T-helper 2 cell treated with Interferon-gamma antibody and Interleukin-4, amounts not matched to agents 5 μg/mL and 100 μg/mL, for 36 hours (primary cell): ENCODE measurements around the gene TBC1D26.
"Not testable (repeated sequence)": the region's sequence is repeated elsewhere in the genome, so short reads cannot be mapped to it uniquely, and the experiment has no call there.

Experiments used
- DNase-seq: peaks from one replicate; pipeline ENCODE4 v3.0.0; 2021; ENCODE audit warnings: low spot score
- H3K27ac Mint-ChIP-seq: one replicate; pipeline ENCODE4 v1.8.0; 2021; ENCODE audit warnings: mild to moderate bottlenecking, mixed read lengths
- H3K27me3 Mint-ChIP-seq: one replicate; pipeline ENCODE4 v1.8.0; 2021; ENCODE audit warnings: low read depth, mixed read lengths
- H3K36me3 Mint-ChIP-seq: one replicate; pipeline ENCODE4 v1.8.0; 2021; ENCODE audit warnings: low read depth, mixed read lengths
- H3K4me1 Mint-ChIP-seq: one replicate; pipeline ENCODE4 v1.8.0; 2021; ENCODE audit warnings: low read depth, mixed read lengths
- H3K4me3 Mint-ChIP-seq: one replicate; pipeline ENCODE4 v1.8.0; 2022; ENCODE audit warnings: mild to moderate bottlenecking, moderate library complexity, mixed read lengths
- H3K9me3 Mint-ChIP-seq: one replicate; pipeline ENCODE4 v1.8.0; 2021; ENCODE audit warnings: mixed read lengths

The TBC1D26 gene

DNA sequence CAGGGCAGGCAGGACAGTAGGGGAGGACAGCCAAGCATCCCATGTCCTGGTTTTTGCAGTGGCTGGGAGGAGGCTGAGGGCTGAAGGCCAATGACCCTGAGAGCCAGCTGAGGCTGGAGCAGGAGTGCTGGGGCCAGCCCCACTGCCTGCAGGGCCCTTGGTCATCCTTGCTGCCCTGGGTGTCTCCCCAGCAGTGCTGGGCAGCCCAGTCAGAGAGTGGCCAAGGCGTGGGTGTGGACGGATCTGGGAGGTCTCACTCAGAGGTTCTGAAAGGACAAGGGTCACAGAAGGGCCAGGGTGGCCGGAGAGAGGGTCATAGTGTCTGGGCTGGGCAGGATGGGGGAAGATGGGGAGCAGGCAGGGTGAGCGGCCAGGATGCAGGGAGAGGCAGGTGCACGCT is 4.5 kb downstream of the TBC1D26 start:
- H3K9me3 Mint-ChIP-seq, DNase-seq, H3K36me3 Mint-ChIP-seq, H3K4me1 Mint-ChIP-seq, H3K27me3 Mint-ChIP-seq, H3K4me3 Mint-ChIP-seq: not testable (repeated sequence)
- H3K27ac Mint-ChIP-seq, result peak overlapping the region; percentile 60

DNA sequence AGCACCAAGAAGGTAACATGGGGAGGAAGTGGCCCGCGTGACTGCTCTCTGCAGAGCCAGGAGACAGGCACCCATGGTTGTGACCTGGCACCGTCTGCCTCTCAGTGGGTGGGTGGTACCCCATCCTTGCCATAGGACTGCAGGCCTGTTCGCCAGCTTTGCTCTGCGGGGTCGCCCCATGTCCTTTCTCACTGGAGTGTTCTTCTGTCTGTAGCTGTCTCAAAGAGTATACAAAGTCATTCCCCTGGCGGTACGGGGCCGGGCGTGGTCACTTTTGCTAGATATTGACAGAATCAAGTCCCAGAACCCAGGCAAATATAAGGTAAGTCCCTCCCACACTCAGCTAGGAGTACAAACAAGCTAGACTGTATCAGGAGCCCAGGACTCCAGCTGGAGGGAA is 6.0 kb downstream of the TBC1D26 start:
- Mint-ChIP-seq H3K9me3 (no peaks in the 10 kb centered on the region), H3K27me3 (peaks cover 3% of the 10 kb centered on the region), H3K4me1 (no peaks in the 10 kb centered on the region), H3K27ac (no peak overlapping the region), H3K36me3 (no peaks in the 10 kb centered on the region), H3K4me3 (no peak overlapping the region)
- DNase-seq, result no peak

DNA sequence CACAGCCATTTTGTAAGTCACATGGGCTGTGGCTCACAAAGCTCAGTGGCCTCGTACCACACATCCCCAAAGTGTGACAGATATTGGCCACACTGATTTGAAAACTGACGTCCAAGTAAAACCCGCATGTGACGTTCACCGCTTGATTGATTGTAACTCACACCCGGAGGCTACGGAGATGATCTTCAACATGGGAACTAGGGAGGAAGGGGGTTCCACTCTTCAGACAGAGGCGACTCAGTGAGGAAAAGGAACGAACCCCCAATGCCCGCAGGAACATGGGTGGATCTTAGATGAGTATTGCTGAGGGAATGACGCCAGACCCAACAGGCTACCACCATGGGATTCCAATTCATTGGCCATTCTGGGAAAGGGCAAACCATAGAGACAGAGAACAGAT is 7.2 kb downstream of the TBC1D26 start:
- not testable (repeated sequence) for H3K36me3 Mint-ChIP-seq, H3K4me1 Mint-ChIP-seq, H3K9me3 Mint-ChIP-seq, H3K4me3 Mint-ChIP-seq, H3K27ac Mint-ChIP-seq, H3K27me3 Mint-ChIP-seq, DNase-seq

DNA sequence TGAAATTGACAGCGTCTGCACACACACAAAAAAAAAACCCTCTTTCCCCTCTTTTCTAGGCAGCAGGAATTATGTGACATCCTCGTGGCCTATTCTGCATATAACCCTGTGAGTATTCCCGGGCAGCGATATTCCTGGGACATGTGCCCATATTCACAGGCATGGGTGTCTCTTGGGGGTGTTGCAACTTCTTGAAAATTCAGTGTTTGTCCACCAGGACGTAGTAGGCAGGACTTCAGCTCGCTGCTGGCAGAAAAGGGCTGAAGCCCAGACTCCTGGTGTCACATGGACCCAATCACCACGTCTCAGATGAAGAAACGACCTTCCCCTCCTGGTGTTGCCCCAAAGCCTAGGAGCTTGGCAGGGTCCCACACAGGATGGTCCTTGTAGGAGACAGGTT is 8.0 kb downstream of the TBC1D26 start:
- not testable (repeated sequence) for H3K4me3 Mint-ChIP-seq, H3K27me3 Mint-ChIP-seq, DNase-seq, H3K36me3 Mint-ChIP-seq, H3K4me1 Mint-ChIP-seq, H3K9me3 Mint-ChIP-seq, H3K27ac Mint-ChIP-seq

DNA sequence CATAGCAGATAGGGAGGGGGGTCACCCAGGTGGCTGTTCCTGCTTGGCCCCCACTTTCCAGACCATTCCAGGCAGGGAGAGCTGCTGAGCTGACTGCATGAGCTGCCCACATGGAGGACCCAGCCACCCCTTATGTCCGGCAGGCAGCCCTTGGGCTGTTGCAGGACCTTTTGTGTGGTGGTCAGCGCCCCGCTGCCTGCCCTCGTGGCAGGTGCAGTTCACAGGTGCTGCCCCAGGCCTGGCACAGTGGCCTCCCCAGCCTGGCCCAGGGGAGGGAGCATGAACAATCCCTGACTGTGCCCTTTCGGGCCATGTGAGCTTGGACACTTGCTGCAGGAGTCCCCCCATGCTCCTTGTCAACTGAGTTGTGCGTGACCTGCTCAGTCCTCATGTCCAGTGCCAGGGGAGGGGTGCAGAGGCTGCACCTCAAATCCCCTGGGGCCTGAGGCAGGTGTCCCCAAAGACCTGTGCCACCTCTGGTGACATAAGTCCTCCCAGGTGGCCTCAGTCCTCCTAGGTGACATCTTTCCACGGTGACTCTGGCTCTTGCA is 8.6 kb downstream of the TBC1D26 start:
- no peaks in the 10 kb centered on the region for H3K4me1 Mint-ChIP-seq
- H3K9me3 Mint-ChIP-seq, result no peaks in the 10 kb centered on the region
- no peak overlapping the region for H3K4me3 Mint-ChIP-seq
- H3K27me3 Mint-ChIP-seq, result peaks cover 3% of the 10 kb centered on the region
- H3K36me3 Mint-ChIP-seq, result no peaks in the 10 kb centered on the region
- H3K27ac Mint-ChIP-seq, result no peak overlapping the region
- no peak for DNase-seq

DNA sequence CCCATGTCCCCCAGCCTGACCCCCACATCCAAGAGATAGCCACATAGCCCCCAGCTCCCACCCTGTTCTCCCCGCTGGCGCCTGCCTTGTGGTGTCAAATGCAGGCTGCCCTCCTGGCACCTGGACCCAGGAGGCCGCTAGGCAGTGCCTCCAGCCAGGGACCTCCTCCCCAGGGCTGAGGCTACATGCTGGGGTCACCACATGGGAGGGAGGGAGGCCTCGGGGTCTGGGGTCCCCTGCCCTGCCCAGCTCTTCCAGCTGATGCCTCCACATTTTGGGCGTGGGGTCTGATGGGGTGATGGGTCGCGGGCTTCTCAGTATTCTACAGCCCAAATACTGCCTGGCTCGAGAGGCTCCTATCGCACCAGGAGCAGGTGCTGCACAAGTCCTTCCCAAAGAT is 9.5 kb downstream of the TBC1D26 start:
- Mint-ChIP-seq H3K9me3 (no peaks in the 10 kb centered on the region), H3K36me3 (no peaks in the 10 kb centered on the region), H3K27ac (no peak overlapping the region), H3K4me3 (no peak overlapping the region), H3K27me3 (peaks cover 7% of the 10 kb centered on the region), H3K4me1 (no peaks in the 10 kb centered on the region)
- no peak for DNase-seq

DNA sequence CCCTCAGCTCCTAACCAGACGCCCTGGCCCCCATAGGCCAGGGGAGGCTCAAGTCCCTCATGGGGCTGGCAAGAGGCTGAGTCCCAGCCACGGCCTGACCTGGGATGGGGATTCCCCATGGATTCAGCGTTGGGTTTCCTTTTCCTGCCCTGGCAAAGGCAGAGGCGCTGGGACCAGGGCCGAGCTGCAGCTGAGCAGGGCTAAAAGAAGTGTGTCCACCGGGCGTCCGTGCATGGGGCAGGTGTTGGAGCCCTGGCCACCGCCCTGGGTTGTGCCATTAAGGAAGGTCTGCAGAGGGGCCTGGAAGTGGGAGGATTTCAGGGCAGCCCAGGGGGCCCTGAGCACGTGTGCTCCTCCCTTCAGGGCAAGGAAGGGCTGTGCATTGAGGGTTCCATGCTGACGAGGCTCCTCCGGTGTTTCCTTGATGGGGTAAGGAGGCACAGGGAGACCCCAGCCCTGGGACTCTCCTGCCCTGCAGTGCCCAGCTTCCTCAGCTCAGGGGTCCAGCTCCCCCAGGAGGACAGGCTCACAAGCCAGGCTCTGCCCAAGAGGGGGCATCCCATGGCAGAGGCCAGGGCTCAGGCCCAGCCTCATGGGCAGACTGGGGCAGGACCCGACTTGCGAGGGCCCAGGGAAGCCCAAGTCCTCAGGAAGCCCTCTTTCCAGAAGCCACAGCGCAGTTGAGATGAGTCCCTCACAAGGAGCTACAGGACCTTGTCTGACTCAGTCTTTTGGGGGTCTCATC is 10.1 kb downstream of the TBC1D26 start:
- Mint-ChIP-seq H3K27me3 (peaks cover 10% of the 10 kb centered on the region), H3K9me3 (no peaks in the 10 kb centered on the region), H3K36me3 (no peaks in the 10 kb centered on the region), H3K4me3 (no peak overlapping the region), H3K4me1 (no peaks in the 10 kb centered on the region), H3K27ac (no peak overlapping the region)
- no peak for DNase-seq

DNA sequence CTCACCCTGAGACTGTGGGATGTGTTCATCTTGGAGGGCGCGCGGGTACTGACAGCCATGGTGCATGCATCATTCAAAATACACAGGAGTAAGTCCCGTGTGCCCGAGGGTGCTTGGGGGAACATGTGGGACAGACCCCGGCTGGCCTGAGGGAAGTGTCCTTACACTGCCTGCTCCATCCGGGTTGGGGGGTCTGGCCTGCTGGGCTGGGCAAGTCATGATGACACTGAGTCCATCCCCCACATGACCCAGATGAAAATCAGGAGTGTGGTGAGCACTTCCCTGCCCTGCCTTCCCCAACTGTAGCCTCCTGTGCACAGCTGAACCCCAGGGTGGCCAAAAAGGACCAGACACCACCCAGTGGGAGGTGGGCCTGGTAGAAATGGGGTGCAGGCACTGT is 10.8 kb downstream of the TBC1D26 start:
- no peaks in the 10 kb centered on the region for H3K9me3 Mint-ChIP-seq
- no peak for DNase-seq
- no peak overlapping the region for H3K4me3 Mint-ChIP-seq
- H3K4me1 Mint-ChIP-seq, result no peaks in the 10 kb centered on the region
- H3K36me3 Mint-ChIP-seq, result no peaks in the 10 kb centered on the region
- H3K27me3 Mint-ChIP-seq, result peaks cover 11% of the 10 kb centered on the region
- no peak overlapping the region for H3K27ac Mint-ChIP-seq

DNA sequence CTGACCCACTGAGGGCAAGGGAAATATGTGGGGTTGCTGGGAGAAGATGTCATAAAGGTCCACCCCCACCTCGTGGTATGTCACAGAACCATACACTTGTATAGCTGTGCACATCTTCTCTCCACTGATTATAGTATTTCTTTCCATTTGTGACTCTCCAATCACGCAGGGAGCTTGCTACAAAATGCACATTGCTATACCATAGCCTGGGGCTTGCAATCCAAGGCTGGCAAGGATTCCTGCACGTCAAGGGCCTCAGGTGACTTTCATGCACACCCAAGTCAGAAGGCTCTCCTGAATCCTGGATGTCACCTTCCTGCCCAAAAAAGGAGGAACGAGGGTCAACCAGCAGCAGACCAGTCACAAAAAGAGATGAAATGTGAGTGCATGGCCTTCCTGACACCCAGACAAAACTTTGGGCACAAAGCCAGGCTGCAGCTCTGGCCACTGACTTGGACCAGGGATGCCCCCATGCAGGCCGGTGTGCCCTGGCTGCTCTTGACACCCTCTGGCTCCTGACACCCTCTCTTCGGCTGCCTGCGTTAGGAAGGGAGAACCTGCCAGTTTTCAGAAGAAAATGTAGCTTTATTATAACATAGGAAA is 12.1 kb downstream of the TBC1D26 start:
- no peak for DNase-seq
- Mint-ChIP-seq H3K27ac (no peak overlapping the region), H3K9me3 (no peaks in the 10 kb centered on the region)

DNA sequence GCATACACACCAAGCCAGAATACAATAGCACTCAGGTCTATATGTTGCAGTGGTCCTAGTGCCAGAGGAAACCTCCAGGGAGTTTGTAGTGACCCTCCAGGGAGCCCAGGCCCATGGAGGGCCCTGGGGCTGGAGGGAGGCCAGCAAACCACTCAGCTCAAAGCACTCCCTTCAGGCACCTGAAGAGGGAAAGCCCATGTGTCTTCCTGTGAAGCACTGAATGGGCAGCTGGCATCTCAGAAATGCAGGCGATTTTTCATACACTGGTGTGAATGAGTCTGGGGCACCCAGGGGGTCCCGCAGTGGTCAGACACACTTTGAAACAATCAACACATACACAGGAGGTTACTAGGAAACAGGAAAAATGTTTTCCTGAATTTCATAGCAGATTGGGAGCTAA is 12.8 kb downstream of the TBC1D26 start:
- H3K36me3 Mint-ChIP-seq, result no peaks in the 10 kb centered on the region
- H3K4me3 Mint-ChIP-seq, result no peak overlapping the region
- H3K27ac Mint-ChIP-seq, result no peak overlapping the region
- peaks cover 9% of the 10 kb centered on the region for H3K27me3 Mint-ChIP-seq
- no peaks in the 10 kb centered on the region for H3K4me1 Mint-ChIP-seq
- DNase-seq, result no peak
- H3K9me3 Mint-ChIP-seq, result no peaks in the 10 kb centered on the region

More for the DNA sequence above, 12.1 kb downstream of the TBC1D26 start:
- Mint-ChIP-seq H3K4me3 (no peak overlapping the region), H3K4me1 (no peaks in the 10 kb centered on the region), H3K27me3 (peaks cover 13% of the 10 kb centered on the region), H3K36me3 (no peaks in the 10 kb centered on the region)

DNA sequence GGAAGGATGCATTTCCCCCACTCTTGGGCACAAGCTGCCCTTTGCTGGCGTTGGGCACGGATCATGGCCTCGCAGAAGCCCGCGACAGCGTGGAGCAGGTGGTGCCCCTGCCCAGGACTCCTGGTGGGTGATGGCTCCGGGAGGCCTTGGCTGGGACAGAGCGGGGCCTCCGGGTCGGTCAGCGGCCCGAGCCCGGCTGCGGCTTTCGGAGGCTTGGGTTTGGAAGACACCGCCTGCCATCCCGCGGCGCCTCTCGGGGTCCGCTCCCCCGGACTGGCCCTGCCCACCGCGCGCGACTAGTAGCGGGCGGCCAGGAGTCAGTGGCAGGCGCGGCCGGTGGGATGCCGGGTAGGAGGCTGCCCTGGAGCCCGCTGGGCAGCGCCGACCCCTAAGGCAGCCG is 17.3 kb downstream of the TBC1D26 start:
- DNase-seq, H3K27ac Mint-ChIP-seq, H3K4me3 Mint-ChIP-seq, H3K36me3 Mint-ChIP-seq, H3K4me1 Mint-ChIP-seq, H3K9me3 Mint-ChIP-seq, H3K27me3 Mint-ChIP-seq: not testable (repeated sequence)

DNA sequence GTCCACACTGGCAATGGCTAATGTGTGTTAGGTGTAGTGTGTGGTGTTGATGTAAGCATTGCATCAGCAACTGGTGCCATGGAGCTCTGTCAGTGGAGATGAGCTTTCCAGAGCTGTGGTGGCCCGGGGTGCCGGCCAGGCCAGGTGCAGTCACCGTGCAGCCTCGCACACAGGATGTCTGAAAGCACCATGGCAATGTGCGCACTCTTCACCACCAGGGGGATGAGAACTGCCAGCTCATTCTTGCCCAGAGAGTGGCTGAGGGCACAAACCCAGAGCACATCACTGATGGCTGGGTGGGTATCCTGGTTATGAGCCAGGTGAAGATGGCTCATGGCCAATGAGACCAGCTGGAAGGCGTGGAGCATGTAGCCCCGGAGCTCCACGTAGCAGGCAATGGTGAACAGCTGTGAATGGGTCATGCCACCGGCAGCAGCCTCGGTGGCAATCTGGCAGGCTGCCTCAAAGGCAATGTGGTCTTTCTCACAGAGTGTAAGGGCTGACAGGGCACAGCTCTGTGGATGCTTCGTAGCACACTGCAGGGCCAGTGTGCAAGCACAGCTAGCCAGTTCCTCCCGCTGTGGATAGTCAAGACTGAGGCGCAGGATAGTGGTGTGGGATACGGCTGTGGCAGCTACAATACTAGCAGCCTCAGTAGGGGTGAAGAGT is 36.9 kb downstream of the TBC1D26 start:
- not testable (repeated sequence) for H3K9me3 Mint-ChIP-seq, H3K36me3 Mint-ChIP-seq, H3K27me3 Mint-ChIP-seq, DNase-seq, H3K4me3 Mint-ChIP-seq, H3K4me1 Mint-ChIP-seq, H3K27ac Mint-ChIP-seq

DNA sequence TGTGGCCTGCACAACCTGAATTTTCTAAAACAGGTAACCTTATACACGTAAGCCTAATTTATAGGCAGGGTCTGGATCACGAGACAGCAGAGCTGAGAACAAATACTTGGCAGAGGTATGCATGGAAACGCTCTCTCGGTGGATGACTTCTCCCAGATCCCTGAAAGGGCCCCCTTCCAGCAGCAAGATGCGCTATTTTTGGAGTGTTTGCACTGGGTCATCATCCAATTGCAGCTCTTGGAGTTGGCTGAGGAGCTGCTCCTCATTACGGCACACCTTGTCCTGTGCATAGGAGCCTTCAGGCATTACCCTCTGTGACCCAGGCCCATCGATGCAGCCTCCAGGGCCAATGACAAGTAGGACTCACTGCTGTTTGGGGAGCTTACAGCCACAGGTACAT is 38.6 kb downstream of the TBC1D26 start:
- peaks cover 11% of the 10 kb centered on the region for H3K27me3 Mint-ChIP-seq
- not testable (repeated sequence) for H3K4me3 Mint-ChIP-seq, H3K4me1 Mint-ChIP-seq, H3K27ac Mint-ChIP-seq, H3K36me3 Mint-ChIP-seq, H3K9me3 Mint-ChIP-seq, DNase-seq

DNA sequence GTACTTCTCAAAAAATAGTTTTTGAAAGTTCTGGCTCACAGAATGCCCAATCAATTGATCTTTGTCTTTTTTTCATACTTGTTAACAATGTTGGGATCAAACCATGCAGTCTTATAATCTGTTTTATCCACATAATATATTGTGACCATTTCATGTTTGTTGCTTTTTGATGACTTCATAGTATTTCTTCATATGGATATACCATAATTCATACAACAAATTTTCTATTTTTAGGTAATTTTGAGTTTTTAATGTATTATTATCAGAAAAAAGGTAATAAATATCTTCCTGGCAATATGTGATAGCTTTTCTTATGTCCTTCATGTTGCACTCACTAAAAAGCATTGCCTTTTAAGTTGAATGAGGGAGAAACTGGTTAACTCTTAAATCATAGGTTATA is 44.8 kb downstream of the TBC1D26 start:
- no peak overlapping the region for H3K4me3 Mint-ChIP-seq
- peaks cover 15% of the 10 kb centered on the region for H3K27me3 Mint-ChIP-seq
- no peaks in the 10 kb centered on the region for H3K4me1 Mint-ChIP-seq
- H3K36me3 Mint-ChIP-seq, result no peaks in the 10 kb centered on the region
- H3K27ac Mint-ChIP-seq, result no peak overlapping the region
- DNase-seq, result no peak
- H3K9me3 Mint-ChIP-seq, result peaks cover 18% of the 10 kb centered on the region
